ENCODE measurements around the gene MCTP2.

MCTP2 gene

DNA sequence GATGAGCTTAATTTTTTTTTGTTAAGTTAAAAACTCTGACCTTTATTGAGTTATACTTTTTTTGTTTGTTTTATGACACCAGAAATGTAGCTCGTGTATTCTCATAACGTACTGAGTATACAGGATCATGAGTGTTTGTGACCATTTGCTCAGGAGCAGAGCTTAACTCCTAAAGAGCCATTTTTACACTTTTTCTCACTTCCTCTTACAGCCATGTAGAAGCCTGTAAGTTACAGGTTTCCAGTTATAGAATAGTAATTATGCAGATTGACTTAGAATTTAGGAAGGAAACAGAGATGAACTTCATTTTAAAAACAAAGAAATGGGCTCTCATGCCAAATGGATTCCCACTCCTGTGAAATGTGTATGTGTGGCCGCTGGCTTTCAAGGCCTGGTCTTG lies 151.7 kb downstream of the MCTP2 start:
- no peak for TF ChIP-seq CREB1 (IDR thresholded peaks at IDR 0.05; ENCODE audit: low read depth)
- TF ChIP-seq EP300 (IDR thresholded peaks at IDR 0.05; ENCODE audit: borderline replicate concordance) = no peak
- no peak for TF ChIP-seq ZBTB7A (IDR thresholded peaks at IDR 0.05; ENCODE audit: low read depth)
- TF ChIP-seq YY1 (IDR thresholded peaks at IDR 0.05; ENCODE audit: low read depth) = no peak
- TF ChIP-seq RAD21 (IDR thresholded peaks at IDR 0.05; ENCODE audit: low read depth) = no peak
- TF ChIP-seq TAF1 (IDR thresholded peaks at IDR 0.05; ENCODE audit: low read depth) = no peak

DNA sequence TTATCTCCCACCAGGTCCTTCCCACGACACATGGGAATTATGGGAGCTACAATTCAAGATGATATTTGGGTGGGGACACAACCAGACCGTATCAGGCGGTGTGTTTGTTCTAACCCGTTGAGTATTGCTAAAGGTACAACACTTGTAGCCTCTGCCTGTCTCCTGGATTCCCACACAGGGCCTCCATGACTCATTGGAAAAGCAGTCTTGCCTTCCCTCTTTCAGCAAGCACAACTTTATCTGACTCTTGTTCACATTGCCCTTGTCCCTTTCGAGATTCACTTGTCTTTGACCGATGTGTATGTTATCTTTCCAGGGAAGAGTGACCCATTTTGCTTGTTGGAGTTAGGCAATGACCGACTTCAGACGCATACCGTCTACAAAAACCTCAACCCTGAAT lies 152.3 kb downstream of the MCTP2 start:
- TF ChIP-seq CEBPB (IDR thresholded peaks at IDR 0.05) (no peak), TEAD4 (IDR thresholded peaks at IDR 0.05) (no peak), RAD21 (IDR thresholded peaks at IDR 0.05; ENCODE audit: low read depth) (no peak), EP300 (IDR thresholded peaks at IDR 0.05; ENCODE audit: borderline replicate concordance) (no peak), TCF12 (IDR thresholded peaks at IDR 0.05; ENCODE audit: low read depth) (no peak), YY1 (IDR thresholded peaks at IDR 0.05; ENCODE audit: low read depth) (no peak), EGR1 (IDR thresholded peaks at IDR 0.05) (no peak), NFIC (IDR thresholded peaks at IDR 0.05) (no peak), TAF1 (IDR thresholded peaks at IDR 0.05; ENCODE audit: low read depth) (no peak), CREB1 (IDR thresholded peaks at IDR 0.05; ENCODE audit: low read depth) (no peak), ZBTB7A (IDR thresholded peaks at IDR 0.05; ENCODE audit: low read depth) (no peak), FOXM1 (IDR thresholded peaks at IDR 0.05; ENCODE audit: borderline replicate concordance, low read depth) (no peak)
- TF ChIP-seq, protein P1, sequence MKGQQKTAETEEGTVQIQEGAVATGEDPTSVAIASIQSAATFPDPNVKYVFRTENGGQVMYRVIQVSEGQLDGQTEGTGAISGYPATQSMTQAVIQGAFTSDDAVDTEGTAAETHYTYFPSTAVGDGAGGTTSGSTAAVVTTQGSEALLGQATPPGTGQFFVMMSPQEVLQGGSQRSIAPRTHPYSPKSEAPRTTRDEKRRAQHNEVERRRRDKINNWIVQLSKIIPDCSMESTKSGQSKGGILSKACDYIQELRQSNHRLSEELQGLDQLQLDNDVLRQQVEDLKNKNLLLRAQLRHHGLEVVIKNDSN (IDR thresholded peaks at IDR 0.05) = no peak
- TF ChIP-seq, protein P2, sequence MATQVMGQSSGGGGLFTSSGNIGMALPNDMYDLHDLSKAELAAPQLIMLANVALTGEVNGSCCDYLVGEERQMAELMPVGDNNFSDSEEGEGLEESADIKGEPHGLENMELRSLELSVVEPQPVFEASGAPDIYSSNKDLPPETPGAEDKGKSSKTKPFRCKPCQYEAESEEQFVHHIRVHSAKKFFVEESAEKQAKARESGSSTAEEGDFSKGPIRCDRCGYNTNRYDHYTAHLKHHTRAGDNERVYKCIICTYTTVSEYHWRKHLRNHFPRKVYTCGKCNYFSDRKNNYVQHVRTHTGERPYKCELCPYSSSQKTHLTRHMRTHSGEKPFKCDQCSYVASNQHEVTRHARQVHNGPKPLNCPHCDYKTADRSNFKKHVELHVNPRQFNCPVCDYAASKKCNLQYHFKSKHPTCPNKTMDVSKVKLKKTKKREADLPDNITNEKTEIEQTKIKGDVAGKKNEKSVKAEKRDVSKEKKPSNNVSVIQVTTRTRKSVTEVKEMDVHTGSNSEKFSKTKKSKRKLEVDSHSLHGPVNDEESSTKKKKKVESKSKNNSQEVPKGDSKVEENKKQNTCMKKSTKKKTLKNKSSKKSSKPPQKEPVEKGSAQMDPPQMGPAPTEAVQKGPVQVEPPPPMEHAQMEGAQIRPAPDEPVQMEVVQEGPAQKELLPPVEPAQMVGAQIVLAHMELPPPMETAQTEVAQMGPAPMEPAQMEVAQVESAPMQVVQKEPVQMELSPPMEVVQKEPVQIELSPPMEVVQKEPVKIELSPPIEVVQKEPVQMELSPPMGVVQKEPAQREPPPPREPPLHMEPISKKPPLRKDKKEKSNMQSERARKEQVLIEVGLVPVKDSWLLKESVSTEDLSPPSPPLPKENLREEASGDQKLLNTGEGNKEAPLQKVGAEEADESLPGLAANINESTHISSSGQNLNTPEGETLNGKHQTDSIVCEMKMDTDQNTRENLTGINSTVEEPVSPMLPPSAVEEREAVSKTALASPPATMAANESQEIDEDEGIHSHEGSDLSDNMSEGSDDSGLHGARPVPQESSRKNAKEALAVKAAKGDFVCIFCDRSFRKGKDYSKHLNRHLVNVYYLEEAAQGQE (IDR thresholded peaks at IDR 0.05; ENCODE audit: low read depth) = no peak
- TF ChIP-seq, protein P3, sequence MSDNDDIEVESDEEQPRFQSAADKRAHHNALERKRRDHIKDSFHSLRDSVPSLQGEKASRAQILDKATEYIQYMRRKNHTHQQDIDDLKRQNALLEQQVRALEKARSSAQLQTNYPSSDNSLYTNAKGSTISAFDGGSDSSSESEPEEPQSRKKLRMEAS (IDR thresholded peaks at IDR 0.05) = no peak

DNA sequence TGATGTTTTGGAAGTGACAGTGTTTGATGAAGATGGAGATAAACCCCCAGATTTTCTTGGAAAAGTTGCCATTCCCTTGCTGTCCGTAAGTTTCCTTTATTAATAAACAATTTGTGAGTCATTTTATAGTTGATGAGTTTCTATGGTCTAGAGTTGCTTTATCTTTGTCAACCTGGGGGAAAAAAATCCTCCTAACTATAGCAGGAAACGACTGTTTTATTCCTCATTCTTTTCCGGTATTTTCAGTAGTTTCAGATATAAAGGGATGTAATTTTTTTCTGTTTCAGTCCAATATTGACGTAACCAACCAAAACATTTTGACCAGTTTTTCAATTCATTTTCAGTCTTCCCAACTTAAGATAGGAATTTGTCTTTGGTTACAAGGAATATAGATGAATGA lies 154.1 kb downstream of the MCTP2 start:
- no peak for TF ChIP-seq NFIC (IDR thresholded peaks at IDR 0.05)

DNA sequence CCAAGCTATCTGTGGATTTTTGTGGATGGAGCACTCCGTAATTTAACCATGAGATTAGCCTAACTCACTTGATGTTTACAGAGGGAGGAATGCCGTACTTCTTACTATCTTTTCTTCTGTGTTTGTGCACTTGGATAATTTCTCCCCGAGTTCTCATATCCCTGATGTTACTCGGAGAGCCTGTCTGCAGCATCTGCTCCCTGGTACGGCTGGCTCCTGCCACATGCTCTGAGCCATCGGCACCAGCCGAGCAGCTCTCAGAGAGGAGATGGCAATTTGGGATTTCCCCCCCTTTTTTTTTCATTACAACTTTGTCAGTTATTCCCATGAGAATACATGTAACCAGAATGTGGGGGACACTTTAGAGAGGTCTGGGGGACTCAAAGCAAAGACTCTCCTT lies 155.0 kb downstream of the MCTP2 start:
- no peak for TF ChIP-seq RAD21 (IDR thresholded peaks at IDR 0.05; ENCODE audit: low read depth)
- no peak for TF ChIP-seq ZBTB7A (IDR thresholded peaks at IDR 0.05; ENCODE audit: low read depth)
- no peak for TF ChIP-seq NFIC (IDR thresholded peaks at IDR 0.05)
- TF ChIP-seq, protein P1 (IDR thresholded peaks at IDR 0.05) = no peak
- TF ChIP-seq CEBPB (IDR thresholded peaks at IDR 0.05) = no peak
- TF ChIP-seq EGR1 (IDR thresholded peaks at IDR 0.05) = no peak
- TF ChIP-seq CREB1 (IDR thresholded peaks at IDR 0.05; ENCODE audit: low read depth) = no peak
- TF ChIP-seq FOXM1 (IDR thresholded peaks at IDR 0.05; ENCODE audit: borderline replicate concordance, low read depth) = no peak
- no peak for TF ChIP-seq TCF12 (IDR thresholded peaks at IDR 0.05; ENCODE audit: low read depth)
- TF ChIP-seq, protein P2 (IDR thresholded peaks at IDR 0.05; ENCODE audit: low read depth) = no peak
- no peak for TF ChIP-seq YY1 (IDR thresholded peaks at IDR 0.05; ENCODE audit: low read depth)
- no peak for TF ChIP-seq TEAD4 (IDR thresholded peaks at IDR 0.05)
- TF ChIP-seq TAF1 (IDR thresholded peaks at IDR 0.05; ENCODE audit: low read depth) = no peak
- TF ChIP-seq, protein P3 (IDR thresholded peaks at IDR 0.05) = no peak
- no peak for TF ChIP-seq EP300 (IDR thresholded peaks at IDR 0.05; ENCODE audit: borderline replicate concordance)

DNA sequence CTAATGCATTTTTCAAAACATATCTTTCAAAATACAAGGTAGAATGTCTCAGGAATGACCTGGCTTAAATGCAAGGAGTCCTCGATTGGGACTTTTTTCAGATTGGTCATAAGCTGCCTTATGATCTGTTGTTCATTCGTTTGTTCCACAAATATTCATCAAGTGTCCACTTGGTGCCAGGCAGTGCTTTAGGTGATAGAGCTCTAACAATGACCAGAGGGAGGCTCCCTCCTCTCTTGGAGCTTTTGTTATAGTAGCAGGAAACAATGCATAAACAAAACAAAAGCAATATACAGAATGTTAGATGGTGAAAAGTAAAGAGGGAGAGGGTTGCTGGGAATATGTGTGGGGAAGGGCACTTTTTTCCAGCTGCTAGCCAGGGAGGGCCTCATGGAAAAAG lies 156.1 kb downstream of the MCTP2 start:
- TF ChIP-seq ZBTB7A (IDR thresholded peaks at IDR 0.05; ENCODE audit: low read depth) (no peak), TCF12 (IDR thresholded peaks at IDR 0.05; ENCODE audit: low read depth) (no peak), YY1 (IDR thresholded peaks at IDR 0.05; ENCODE audit: low read depth) (no peak), TEAD4 (IDR thresholded peaks at IDR 0.05) (no peak), CREB1 (IDR thresholded peaks at IDR 0.05; ENCODE audit: low read depth) (no peak), EP300 (IDR thresholded peaks at IDR 0.05; ENCODE audit: borderline replicate concordance) (no peak), CEBPB (IDR thresholded peaks at IDR 0.05) (no peak), TAF1 (IDR thresholded peaks at IDR 0.05; ENCODE audit: low read depth) (no peak), RAD21 (IDR thresholded peaks at IDR 0.05; ENCODE audit: low read depth) (no peak), FOXM1 (IDR thresholded peaks at IDR 0.05; ENCODE audit: borderline replicate concordance, low read depth) (no peak), EGR1 (IDR thresholded peaks at IDR 0.05) (no peak), NFIC (IDR thresholded peaks at IDR 0.05) (no peak)
- TF ChIP-seq, protein P3 (IDR thresholded peaks at IDR 0.05) = no peak
- TF ChIP-seq, protein P1 (IDR thresholded peaks at IDR 0.05) = no peak
- TF ChIP-seq, protein P2 (IDR thresholded peaks at IDR 0.05; ENCODE audit: low read depth) = no peak
